HCT116 (cell line): Measurements from ENCODE around the gene TRIM9. TPM values are rescaled to one million over a fixed set of nuclear protein-coding genes. Genes with fewer than 3 reads are reported as not detected.

Experiments
- ATAC-seq: fragments of 200-7000 bp; cut with Tn5 transposase; 2 replicates; pipeline ENCODE4 v1.9.1; 2020; ENCODE audit warnings: mild to moderate bottlenecking, moderate library complexity
- BruUV-seq: library from RNA; stranded (reverse); fragments of 400-500 nt; replicated peaks from 2 replicates; lab custom pipeline; 2021; lab: Mats Ljungman, UMichigan
- CTCF ChIA-PET: fragments of 300-600 bp; sonication (Branson Sonifier 250); formaldehyde crosslinking; loops from one replicate; lab custom pipeline; 2021; ENCODE audit warnings: antibody characterized with exemption; lab: Charles Lee
- POLR2A ChIA-PET: fragments of 300-600, 350-600 bp; sonication (Branson Sonifier 250); formaldehyde crosslinking; loops from one replicate; lab custom pipeline; 2021; ENCODE audit warnings: antibody characterized with exemption; lab: Charles Lee
- RAD21 ChIA-PET, 2 experiments: fragments of 300-600 bp; sonication (Branson Sonifier 250); formaldehyde crosslinking; loops; one replicate each; lab custom pipeline; 2023; ENCODE audit warnings: low total read pairs in 2 of 2; ENCODE audit not compliant: uncharacterized antibody in 2 of 2, unreplicated experiment in 2 of 2, low non-redundant PET in 1 of 2; lab: Charles Lee
- DNase-seq: peaks from one replicate; pipeline ENCODE4 v3.0.0-alpha.2; 2010; ENCODE audit warnings: low read depth, low spot score
- H2AFZ ChIP-seq: fragments of 200-600 bp; shearing (Covaris generic), sonication (generic); 2 replicates; pipeline ENCODE4 v1.6.1; 2017; ENCODE audit warnings: low read depth, mixed run types, mixed read lengths, antibody characterized with exemption, low read length; ENCODE audit not compliant: poor library complexity, severe bottlenecking
- H3K27ac ChIP-seq: 2 replicates; pipeline ENCODE4 v1.5.1; 2012; ENCODE audit warnings: low read depth, low read length
- H3K27me3 ChIP-seq: fragments of 200-600 bp; sonication (generic); 2 replicates; pipeline ENCODE4 v1.6.1; 2016; ENCODE audit warnings: mixed run types, low read length, mixed read lengths; ENCODE audit not compliant: insufficient read depth
- H3K36me3 ChIP-seq, 2 experiments: fragments of 200-500 bp in 1 of 2; fragments of 200-600 bp in 1 of 2; sonication (Bioruptor generic) in 1 of 2; sonication (generic) in 1 of 2; 2 replicates each; pipeline versions ENCODE4 v1.5.1 to v1.6.1; 2014 to 2016; ENCODE audit warnings: low read length in 2 of 2, inconsistent platforms in 1 of 2, mixed read lengths in 1 of 2, mixed run types in 1 of 2; ENCODE audit not compliant: insufficient read depth in 2 of 2, control insufficient read depth in 1 of 2
- H3K4me1 ChIP-seq, 2 experiments: fragments of 200-600 bp in 1 of 2; sonication (generic) in 1 of 2; 2 replicates each; pipeline versions ENCODE4 v1.5.1 to v1.6.1; 2012 to 2017; ENCODE audit warnings: low read length in 2 of 2, inconsistent platforms in 1 of 2, mild to moderate bottlenecking in 1 of 2, mixed read lengths in 1 of 2, mixed run types in 1 of 2, moderate library complexity in 1 of 2; ENCODE audit not compliant: insufficient read depth in 2 of 2, control insufficient read depth in 1 of 2
- H3K4me2 ChIP-seq: fragments of 200-600 bp; sonication (generic); 2 replicates; pipeline ENCODE4 v1.6.1; 2017; ENCODE audit warnings: mixed run types, low read length, mixed read lengths
- H3K4me3 ChIP-seq, 2 experiments: fragments of 200-600 bp in 1 of 2; sonication (generic) in 1 of 2; replicated peaks in 1 of 2; 2 replicates each; pipeline ENCODE4 v1.5.1; 2011 to 2016; ENCODE audit warnings: low read length in 2 of 2, control low read depth in 1 of 2, low read depth in 1 of 2, mild to moderate bottlenecking in 1 of 2, mixed read lengths in 1 of 2, mixed run types in 1 of 2
- H3K79me2 ChIP-seq: fragments of 200-600 bp; sonication (generic); 2 replicates; pipeline ENCODE4 v1.6.1; 2017; ENCODE audit warnings: mild to moderate bottlenecking, mixed run types, low read length, moderate library complexity, mixed read lengths; ENCODE audit not compliant: insufficient read depth
- H3K9ac ChIP-seq: fragments of 200-600 bp; sonication (generic); 2 replicates; pipeline ENCODE4 v1.6.1; 2016; ENCODE audit warnings: low read length, mixed read lengths
- H3K9me2 ChIP-seq: fragments of 200-600 bp; sonication (generic), shearing (Covaris generic); 2 replicates; pipeline ENCODE4 v1.6.1; 2017; ENCODE audit warnings: mixed run types, mild to moderate bottlenecking, moderate library complexity; ENCODE audit not compliant: insufficient read depth
- H3K9me3 ChIP-seq, 2 experiments: fragments of 200-500 bp in 1 of 2; fragments of 200-600 bp in 1 of 2; sonication (Bioruptor generic) in 1 of 2; sonication (generic) in 1 of 2; 2 replicates each; pipeline ENCODE4 v1.6.1; 2014 to 2017; ENCODE audit warnings: low read length in 2 of 2, mixed read lengths in 2 of 2, inconsistent platforms in 1 of 2, low read depth in 1 of 2, mild to moderate bottlenecking in 1 of 2, mixed run types in 1 of 2, moderate library complexity in 1 of 2; ENCODE audit not compliant: control insufficient read depth in 1 of 2, insufficient read depth in 1 of 2
- H4K20me1 ChIP-seq: fragments of 200-600 bp; sonication (generic), shearing (Covaris generic); 2 replicates; pipeline ENCODE4 v1.6.1; 2017; ENCODE audit warnings: mixed run types, mild to moderate bottlenecking, moderate library complexity; ENCODE audit not compliant: insufficient read depth
- CBX3 ChIP-seq: IDR thresholded peaks from 2 replicates; pipeline ENCODE4 v1.6.1; 2012; ENCODE audit warnings: low read depth
- CTCF ChIP-seq, 3 experiments: fragments of 200-600 bp in 1 of 3; sonication (generic) in 1 of 3; IDR thresholded peaks in 2 of 3; conservative IDR thresholded peaks in 1 of 3; 2 replicates each; pipeline ENCODE4 v1.5.1; 2012 to 2017; ENCODE audit warnings: low read depth in 2 of 3, low read length in 2 of 3, antibody characterized with exemption in 1 of 3, borderline replicate concordance in 1 of 3, control low read depth in 1 of 3, mild to moderate bottlenecking in 1 of 3, mixed read lengths in 1 of 3, mixed run types in 1 of 3, moderate library complexity in 1 of 3; ENCODE audit not compliant: insufficient read depth in 1 of 3
- ELF1 ChIP-seq: IDR thresholded peaks from 2 replicates; pipeline ENCODE4 v1.6.1; 2012; ENCODE audit warnings: low read depth, borderline replicate concordance
- EZH2 ChIP-seq: fragments of 200-600 bp; sonication (generic); IDR thresholded peaks from 2 replicates; pipeline ENCODE4 v1.6.1; 2017; ENCODE audit warnings: antibody characterized with exemption, mixed run types
- EZH2phosphoT487 ChIP-seq: fragments of 200-600 bp; IDR thresholded peaks from 2 replicates; pipeline ENCODE4 v1.6.1; 2018; ENCODE audit warnings: antibody characterized with exemption, borderline replicate concordance
- FOSL1 ChIP-seq: IDR thresholded peaks from 2 replicates; pipeline ENCODE4 v1.6.1; 2012; ENCODE audit warnings: low read depth
- JUND ChIP-seq: IDR thresholded peaks from 2 replicates; pipeline ENCODE4 v1.6.1; 2012
- POLR2AphosphoS5 ChIP-seq: IDR thresholded peaks from 2 replicates; pipeline ENCODE4 v1.6.1; 2011; ENCODE audit warnings: mild to moderate bottlenecking, low read depth, low read length, moderate library complexity
- RAD21 ChIP-seq: IDR thresholded peaks from 2 replicates; pipeline ENCODE4 v1.6.1; 2012; ENCODE audit warnings: low read depth, mild to moderate bottlenecking
- SIN3A ChIP-seq: IDR thresholded peaks from 2 replicates; pipeline ENCODE4 v1.6.1; 2012; ENCODE audit warnings: low read depth
- SP1 ChIP-seq: IDR thresholded peaks from 2 replicates; pipeline ENCODE4 v1.6.1; 2012; ENCODE audit warnings: low read depth
- SRF ChIP-seq: IDR thresholded peaks from 2 replicates; pipeline ENCODE4 v1.6.1; 2012; ENCODE audit warnings: low read depth
- TCF7L2 ChIP-seq: IDR thresholded peaks from 2 replicates; pipeline ENCODE4 v1.7.0; 2011; ENCODE audit warnings: borderline replicate concordance, inconsistent platforms; ENCODE audit not compliant: insufficient read depth, insufficient read length; ENCODE audit errors: extremely low read depth
- YY1 ChIP-seq: IDR thresholded peaks from 2 replicates; pipeline ENCODE4 v1.6.1; 2011; ENCODE audit warnings: low read length, low read depth, moderate library complexity, mild to moderate bottlenecking; ENCODE audit not compliant: insufficient replicate concordance; ENCODE audit errors: extremely low read depth
- ZBTB33 ChIP-seq: IDR thresholded peaks from 2 replicates; pipeline ENCODE4 v1.6.1; 2011; ENCODE audit warnings: mild to moderate bottlenecking, low read length, moderate library complexity; ENCODE audit not compliant: insufficient replicate concordance; ENCODE audit errors: extremely low read depth
- ZFX ChIP-seq: fragments of 450-650 bp; IDR thresholded peaks from 2 replicates; pipeline ENCODE4 v1.6.1; 2017
- intact Hi-C: fragments of 100-400 bp; cut with micrococcal nuclease; formaldehyde crosslinking; loops from 2 replicates; pipeline ENCODE4 v1.10.0; 2022
- total RNA-seq: library from RNA; stranded (reverse); gene quantifications from one replicate; pipeline ENCODE4 v1.2.1, GENCODE V29; 2021; ENCODE audit not compliant: unreplicated experiment

The TRIM9 gene
- total RNA-seq, 1 experiment from 2014 or later = 4.6 TPM

GRCh38 chr14:51041108-51041531 lies 53.8 kb downstream of the TRIM9 start:
- H3K27me3 ChIP-seq = no peaks in the 10 kb centered on the region
- no peak for ATAC-seq
- POLR2A ChIA-PET = no interaction called here

More at GRCh38 chr14:51041108-51041531, 53.8 kb downstream of the TRIM9 start:
- intact Hi-C loops = no loop called here
- Histone ChIP-seq H3K27ac (no peak overlapping the region), H3K36me3 (no peaks in the 10 kb centered on the region), H3K4me1 (no peaks in the 10 kb centered on the region), H3K9ac (no peak overlapping the region), H3K9me3 (no peaks in the 10 kb centered on the region), H2AFZ (no peak overlapping the region), H4K20me1 (no peaks in the 10 kb centered on the region), H3K9me2 (no peaks in the 10 kb centered on the region), H3K79me2 (no peaks in the 10 kb centered on the region), H3K4me3 (no peak overlapping the region), H3K4me2 (no peak overlapping the region)
- ChIA-PET CTCF (no interaction called here), RAD21 (no interaction called here)
- no peak for DNase-seq
- no peak for TF ChIP-seq ZFX
- no peak for TF ChIP-seq FOSL1
- no peak for TF ChIP-seq CBX3
- no peak for TF ChIP-seq EZH2phosphoT487
- no peak for TF ChIP-seq SRF
- no peak for TF ChIP-seq POLR2AphosphoS5
- no peak for TF ChIP-seq SP1
- TF ChIP-seq SIN3A = no peak
- no peak for TF ChIP-seq ELF1
- no peak for TF ChIP-seq EZH2
- no peak for TF ChIP-seq TCF7L2
- no peak for TF ChIP-seq ZBTB33
- TF ChIP-seq RAD21 = no peak
- TF ChIP-seq YY1 = no peak
- no peak for TF ChIP-seq JUND
- TF ChIP-seq CTCF (IDR thresholded peaks at IDR 0.05 in 2 of 3, conservative IDR thresholded peaks at IDR 0.05 in 1 of 3; ENCODE audit: borderline replicate concordance in 1 of 3, insufficient read depth in 1 of 3, low read depth in 2 of 3, low read length in 2 of 3) = no peak
- BruUV-seq = no TSS peak
